UCSD-AML1 (cell line): Measurements from ENCODE around the gene PTPRF.
"Not testable (repeated sequence)": the region's sequence is repeated elsewhere in the genome, so short reads cannot be mapped to it uniquely, and the experiment has no call there.

Experiments
- DNase-seq: peaks from one replicate; lab custom pipeline; 2025; ENCODE audit not compliant: unreplicated experiment; lab: John Stamatoyannopoulos, UW

PTPRF gene

GRCh38 chr1:43622471-43622870 lies 91.8 kb downstream of the PTPRF start:
- DNase-seq = no peak

DNA sequence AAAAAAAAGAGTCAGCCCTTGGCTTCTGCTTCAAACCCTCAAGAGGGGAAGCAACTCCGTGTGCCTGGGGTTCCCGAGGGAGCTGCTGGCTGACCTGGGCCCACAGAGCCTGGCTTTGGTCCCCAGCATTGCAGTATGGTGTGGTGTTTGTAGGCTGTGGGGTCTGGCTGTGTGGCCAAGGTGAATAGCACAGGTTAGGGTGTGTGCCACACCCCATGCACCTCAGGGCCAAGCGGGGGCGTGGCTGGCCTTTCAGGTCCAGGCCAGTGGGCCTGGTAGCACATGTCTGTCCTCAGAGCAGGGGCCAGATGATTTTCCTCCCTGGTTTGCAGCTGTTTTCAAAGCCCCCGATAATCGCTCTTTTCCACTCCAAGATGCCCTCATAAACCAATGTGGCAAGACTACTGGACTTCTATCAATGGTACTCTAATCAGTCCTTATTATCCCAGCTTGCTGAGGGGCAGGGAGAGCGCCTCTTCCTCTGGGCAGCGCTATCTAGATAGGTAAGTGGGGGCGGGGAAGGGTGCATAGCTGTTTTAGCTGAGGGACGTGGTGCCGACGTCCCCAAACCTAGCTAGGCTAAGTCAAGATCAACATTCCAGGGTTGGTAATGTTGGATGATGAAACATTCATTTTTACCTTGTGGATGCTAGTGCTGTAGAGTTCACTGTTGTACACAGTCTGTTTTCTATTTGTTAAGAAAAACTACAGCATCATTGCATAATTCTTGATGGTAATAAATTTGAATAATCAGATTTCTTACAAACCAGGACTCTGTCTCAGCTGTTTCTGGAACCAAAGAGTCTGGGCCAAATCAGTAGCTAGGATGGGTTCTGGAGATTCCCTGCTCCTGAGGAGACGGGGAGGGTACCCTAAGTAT lies 92.5 kb downstream of the PTPRF start:
- no peak for DNase-seq

DNA sequence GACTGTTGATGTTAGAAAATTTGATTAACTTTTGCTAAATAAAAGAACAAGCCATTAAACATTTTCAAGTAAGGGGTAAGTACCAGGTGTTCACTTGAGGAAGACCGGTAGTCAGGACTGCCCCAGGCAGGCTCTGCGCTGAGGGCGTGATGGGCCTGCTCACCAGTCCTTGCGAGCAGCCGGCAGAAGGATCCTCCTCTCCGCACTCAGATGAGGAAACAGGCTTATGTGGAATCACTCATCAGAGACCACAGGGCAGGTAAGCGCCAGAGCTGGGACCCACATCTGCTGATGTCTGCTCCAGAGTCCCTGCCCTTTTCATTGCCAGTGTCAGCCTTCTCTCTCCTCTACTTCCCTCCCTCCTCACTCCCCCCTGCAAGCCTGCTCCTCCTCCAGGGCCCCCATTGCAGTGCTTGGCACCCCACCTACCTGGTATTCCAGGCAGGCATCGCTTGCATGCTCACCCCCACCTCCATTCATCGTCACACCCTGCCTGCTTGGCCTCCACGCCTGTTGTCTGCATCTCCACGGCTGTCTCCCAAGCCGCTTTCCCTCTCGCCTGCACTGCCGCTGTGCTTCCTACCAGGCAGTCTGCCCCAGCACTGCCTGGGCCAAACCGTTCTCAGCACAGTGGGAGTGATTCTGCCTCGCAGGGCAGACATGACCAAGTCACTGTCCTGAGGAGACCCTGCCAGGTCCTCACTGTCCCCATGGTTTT lies 94.5 kb downstream of the PTPRF start:
- no peak for DNase-seq

- no peak for DNase-seq
Observed at GRCh38 chr1:43632135-43632670, 101.5 kb downstream of the PTPRF start.

DNA sequence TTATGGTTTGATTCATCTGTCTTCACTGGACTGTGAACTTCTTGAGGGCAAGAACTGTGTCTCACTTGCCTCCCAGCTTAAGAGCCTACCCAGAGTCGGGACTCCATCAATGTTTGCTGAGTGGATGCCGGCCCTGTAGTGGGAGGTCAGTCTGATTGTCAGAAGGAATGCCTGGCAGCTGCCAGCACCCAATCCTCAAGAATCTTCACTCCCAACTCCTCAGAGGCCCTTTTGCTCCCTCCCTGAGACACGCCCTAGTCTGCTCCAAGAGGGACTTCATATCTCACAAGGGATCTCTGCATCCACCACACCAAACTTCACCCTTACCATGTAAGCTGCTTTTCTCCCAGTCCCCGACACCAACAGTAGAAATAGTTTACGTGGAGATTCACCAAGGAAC lies 104.0 kb downstream of the PTPRF start:
- no peak for DNase-seq

DNA sequence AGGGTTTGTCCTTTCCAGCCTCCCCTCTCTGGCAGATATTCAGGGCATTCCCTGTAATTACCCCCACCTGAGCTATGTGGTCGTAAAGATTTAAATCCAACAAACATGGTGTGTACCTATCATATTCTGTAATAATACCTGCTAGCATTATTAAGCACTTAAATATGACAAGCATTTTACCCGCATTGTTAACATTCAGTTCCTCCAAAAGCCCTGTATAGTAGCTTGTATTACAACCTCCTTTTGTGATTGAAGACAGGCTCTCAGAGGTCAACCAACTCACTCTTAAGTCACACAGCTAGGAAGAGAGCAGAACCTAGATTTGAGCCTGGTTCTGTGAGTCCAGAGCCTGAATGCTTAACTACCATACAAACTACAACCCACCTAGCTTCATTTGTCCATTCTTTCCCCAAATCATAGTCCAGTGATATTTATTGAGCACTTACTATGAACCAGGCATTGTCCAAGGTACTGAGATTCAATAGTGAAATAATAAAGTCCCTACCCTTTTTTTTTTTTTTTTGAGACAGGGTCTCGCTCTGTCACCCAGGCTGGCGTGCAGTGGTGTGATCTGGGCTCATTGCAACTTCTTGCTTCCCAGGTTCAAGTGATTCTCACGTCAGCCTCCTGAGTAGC lies 105.4 kb downstream of the PTPRF start:
- no peak for DNase-seq

DNA sequence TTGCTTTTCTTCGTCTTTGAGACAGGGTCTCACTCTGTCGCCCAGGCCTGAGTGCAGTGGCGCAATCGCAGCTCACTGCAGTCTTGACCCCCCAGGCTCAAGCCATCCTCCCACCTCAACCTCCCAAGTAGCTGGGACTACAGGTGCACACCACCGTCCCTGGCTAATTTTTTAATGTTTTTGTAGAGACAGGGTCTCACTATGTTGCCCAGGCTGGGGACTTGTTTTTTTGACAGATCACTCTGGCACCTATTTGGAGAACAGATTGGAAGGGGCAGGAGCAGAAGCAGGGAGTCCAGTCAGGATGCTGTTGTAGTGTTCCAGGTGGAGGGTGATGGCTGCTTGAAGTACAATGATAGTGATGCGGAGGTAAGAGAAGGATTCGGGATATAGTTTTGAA lies 106.6 kb downstream of the PTPRF start:
- DNase-seq = no peak

DNA sequence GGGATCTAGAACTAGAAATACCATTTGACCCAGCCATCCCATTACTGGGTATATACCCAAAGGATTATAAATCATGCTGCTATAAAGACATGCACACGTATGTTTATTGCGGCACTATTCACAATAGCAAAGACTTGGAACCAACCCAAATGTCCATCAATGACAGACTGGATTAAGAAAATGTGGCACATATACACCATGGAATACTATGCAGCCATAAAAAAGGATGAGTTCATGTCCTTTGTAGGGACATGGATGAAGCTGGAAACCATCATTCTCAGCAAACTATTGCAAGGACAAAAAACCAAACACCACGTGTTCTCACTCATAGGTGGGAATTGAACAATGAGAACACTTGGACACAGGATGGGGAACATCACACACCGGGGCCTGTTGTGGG lies 107.7 kb downstream of the PTPRF start:
- not testable (repeated sequence) for DNase-seq

DNA sequence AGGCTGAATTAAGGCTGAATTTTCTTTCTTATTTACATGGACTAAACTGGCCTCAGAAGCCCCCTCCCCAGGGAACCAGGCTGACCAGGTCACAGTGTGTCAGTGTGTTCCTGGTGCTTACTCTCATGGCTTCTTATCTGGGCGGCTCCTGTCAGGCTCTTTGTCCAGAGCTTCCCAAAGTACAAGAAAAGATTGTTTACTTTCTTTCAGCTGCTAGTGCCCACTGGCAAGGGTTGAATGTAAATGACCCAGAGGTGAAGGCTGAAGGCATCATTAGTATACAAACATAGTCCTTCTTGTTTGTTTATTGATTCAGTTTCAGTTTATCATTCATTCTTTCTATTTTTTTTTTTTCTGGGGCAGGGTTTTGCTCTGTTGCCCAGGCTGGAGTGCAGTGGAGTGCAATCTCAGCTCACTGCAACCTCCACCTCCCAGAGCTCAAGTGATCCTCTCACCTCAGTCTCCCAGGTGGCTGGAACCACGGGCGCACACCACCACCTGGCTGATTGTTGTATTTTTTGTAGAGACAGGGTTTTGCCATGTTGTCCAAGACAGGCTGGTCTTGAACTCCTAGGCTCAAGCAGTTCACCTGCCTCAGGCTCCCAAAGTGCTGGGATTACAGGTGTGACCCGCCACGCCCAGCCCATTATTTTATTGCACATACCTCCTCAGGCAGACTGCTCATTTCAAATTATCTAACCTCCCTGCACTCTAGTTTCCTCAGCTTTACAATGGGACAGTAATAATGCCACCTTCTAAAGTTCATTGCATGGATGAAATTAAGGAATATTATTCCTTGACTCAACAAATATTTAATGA lies 109.5 kb downstream of the PTPRF start:
- DNase-seq = no peak

DNA sequence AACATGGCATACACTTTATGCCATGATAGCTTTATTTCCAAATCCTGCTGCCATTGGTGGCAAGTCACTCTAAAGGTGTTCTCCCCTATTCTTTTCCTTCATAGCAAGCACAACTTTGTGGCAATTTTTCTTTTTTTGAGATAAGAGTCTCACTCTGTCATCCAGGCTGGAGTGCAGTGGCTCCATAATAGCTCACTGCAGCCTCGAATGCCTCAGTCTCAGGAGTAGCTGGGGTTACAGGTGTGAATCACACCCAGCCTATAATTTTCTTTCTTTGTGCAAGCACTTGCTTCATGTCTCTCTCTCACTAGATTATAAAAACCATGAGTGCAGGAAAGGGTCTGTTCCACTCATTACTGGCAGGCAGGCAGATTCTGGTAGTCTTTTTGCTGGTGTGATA lies 113.9 kb downstream of the PTPRF start:
- no peak for DNase-seq

GRCh38 chr1:43645461-43645860 lies 114.8 kb downstream of the PTPRF start:
- DNase-seq = no peak

DNA sequence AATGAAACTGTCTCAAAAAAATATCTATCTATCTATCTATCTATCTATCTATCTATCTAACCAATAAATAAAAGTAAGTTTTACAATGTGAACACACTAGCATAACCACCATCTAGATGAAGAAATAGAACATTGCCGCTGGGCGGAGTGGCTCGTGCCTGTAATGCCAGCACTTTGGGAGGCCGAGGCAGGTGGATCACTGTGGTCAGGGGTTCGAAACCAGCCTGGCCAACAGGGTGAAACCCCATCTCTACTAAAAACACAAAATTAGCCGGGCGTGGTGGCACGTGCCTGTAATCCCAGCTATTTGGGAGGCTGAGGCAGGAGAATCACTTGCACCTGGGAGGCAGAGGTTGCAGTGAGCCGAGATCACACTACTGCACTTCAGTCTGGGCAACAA lies 116.6 kb downstream of the PTPRF start:
- DNase-seq = not testable (repeated sequence)

DNA sequence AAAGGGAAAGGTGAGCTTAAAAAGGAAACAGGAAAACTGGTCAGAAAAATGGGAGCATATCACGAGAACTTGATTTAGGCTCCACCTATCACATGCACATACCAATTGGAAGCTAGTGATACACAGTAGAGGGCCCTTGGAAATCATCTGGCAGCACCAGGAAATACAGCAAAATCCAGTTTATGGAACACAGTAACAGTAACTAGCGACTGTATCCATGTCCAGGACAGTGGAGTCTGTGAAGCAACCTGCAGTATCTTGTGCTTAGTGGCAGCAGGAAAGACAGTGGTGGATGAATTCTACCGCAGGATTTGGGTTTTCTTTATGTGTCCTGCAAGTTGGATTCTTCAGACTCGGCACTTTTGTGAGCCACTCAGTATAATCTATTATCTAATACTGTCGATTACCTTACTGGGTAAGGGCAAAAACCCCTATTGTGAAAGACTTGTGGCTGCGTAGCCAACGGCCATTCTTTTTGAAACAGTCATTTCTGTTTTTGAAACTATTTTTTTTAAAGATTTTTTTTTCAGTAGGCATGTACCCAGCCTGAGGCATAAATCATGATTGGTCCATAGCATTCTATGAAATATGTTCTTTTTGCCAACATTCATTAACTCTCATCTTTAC lies 117.7 kb downstream of the PTPRF start:
- no peak for DNase-seq

- DNase-seq = no peak
Observed at GRCh38 chr1:43648876-43649477, 118.3 kb downstream of the PTPRF start.

DNA sequence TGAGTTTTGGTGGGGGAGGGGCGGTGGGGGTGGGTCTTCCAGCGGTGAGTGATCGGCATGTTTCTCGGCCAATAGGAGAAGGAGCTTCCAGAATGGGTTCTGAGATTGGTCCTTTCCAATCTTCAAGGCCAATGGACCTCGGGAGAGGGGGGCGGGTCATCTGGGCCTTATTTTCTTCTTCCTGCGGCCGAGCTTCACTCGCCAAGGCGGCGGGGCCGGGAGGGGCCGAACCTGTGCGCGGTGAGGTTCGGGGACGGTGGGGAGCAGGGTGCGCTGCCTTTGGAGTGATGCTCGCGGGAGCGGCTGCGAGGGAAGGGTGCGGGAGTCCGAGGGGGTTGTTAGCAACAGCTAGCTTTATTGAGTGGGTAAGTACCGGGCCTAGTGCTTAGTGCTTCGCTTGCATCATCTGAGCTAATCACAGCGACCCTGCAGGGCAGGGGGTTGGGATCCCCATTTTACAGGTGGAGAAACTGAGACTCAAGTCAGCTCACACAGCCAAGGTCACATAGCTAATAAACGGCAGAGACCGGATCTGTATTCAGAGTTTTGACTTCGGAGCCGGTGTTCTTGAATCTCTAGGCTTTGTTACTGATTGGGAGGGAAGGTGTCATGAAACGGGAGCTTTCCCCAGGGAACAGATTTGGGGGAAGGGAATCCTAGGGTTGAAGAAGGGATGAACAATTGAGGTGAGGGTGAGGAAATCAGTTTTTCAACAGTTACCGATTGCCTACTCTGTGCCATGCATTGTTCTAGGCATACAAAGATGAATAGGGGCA lies 119.8 kb downstream of the PTPRF start:
- peak; percentile 91 for DNase-seq

GRCh38 chr1:43651188-43651587 lies 120.5 kb downstream of the PTPRF start:
- no peak for DNase-seq

GRCh38 chr1:43651902-43652301 lies 121.2 kb downstream of the PTPRF start:
- DNase-seq = no peak

- peak; percentile 42 for DNase-seq
Observed at GRCh38 chr1:43653339-43653738, 122.7 kb downstream of the PTPRF start.

GRCh38 chr1:43653893-43654292 lies 123.2 kb downstream of the PTPRF start:
- DNase-seq = no peak
